ENCODE data around the gene MED9. TPM values are rescaled to one million over a fixed set of nuclear protein-coding genes. Genes with fewer than 3 reads are reported as not detected.

The MED9 gene
- total RNA-seq, 2 donors from 2014 or later, result 18.4 to 20.5 TPM

- Mint-ChIP-seq H3K27me3 (ENCODE audit: insufficient read depth) (peaks cover 23% of the 10 kb centered on the region), H3K36me3 (ENCODE audit: low read depth) (no peaks in the 10 kb centered on the region), H3K4me1 (peaks cover 5% of the 10 kb centered on the region), H3K4me3 (no peak overlapping the region), H3K27ac (no peak overlapping the region), H3K9me3 (no peaks in the 10 kb centered on the region)
- H3K4me1 ChIP-seq (ENCODE audit: control insufficient read depth, insufficient read depth, low read length), result no peaks in the 10 kb centered on the region
- no peaks in the 10 kb centered on the region for H3K9me3 ChIP-seq (ENCODE audit: control insufficient read depth, low read length)
- H3K4me3 ChIP-seq (ENCODE audit: low read length), result no peak overlapping the region
- no peak overlapping the region for H3K9ac ChIP-seq (ENCODE audit: extremely low read depth, low read length, poor library complexity, severe bottlenecking)
- H3K27ac ChIP-seq (ENCODE audit: low read depth, low read length), result no peak overlapping the region
- DNase-seq, result no peak
- peaks cover 16% of the 10 kb centered on the region for H3K27me3 ChIP-seq (ENCODE audit: control insufficient read depth, insufficient read depth, low read length, poor library complexity, severe bottlenecking)
- no peak for TF ChIP-seq CTCF (conservative IDR thresholded peaks at IDR 0.05)
- no peaks in the 10 kb centered on the region for H3K36me3 ChIP-seq (ENCODE audit: control insufficient read depth, insufficient read depth, low read length)
- WGBS, 2 experiments (ENCODE audit: insufficient coverage in 1 of 2, insufficient read length in 1 of 2), result 85 to 87% methylated on average over 10 to 17 of the region's 17 CpGs
These were observed 22.8 kb downstream of the MED9 start for GRCh38 chr17:17499402-17500145.

- DNase-seq, result peak; percentile 92
- H3K36me3 Mint-ChIP-seq (ENCODE audit: low read depth), result no peaks in the 10 kb centered on the region
- 66 to 69% methylated on average over 13 to 14 of the region's 14 CpGs for WGBS, 2 experiments (ENCODE audit: insufficient coverage in 1 of 2, insufficient read length in 1 of 2)
These were observed 24.3 kb downstream of the MED9 start for GRCh38 chr17:17500999-17501605.

More at GRCh38 chr17:17500999-17501605, 24.3 kb downstream of the MED9 start:
- Histone ChIP-seq H3K9ac (ENCODE audit: extremely low read depth, low read length, poor library complexity, severe bottlenecking) (no peak overlapping the region), H3K27ac (ENCODE audit: low read depth, low read length) (no peak overlapping the region), H3K4me3 (ENCODE audit: low read length) (no peak overlapping the region), H3K36me3 (ENCODE audit: control insufficient read depth, insufficient read depth, low read length) (no peaks in the 10 kb centered on the region), H3K27me3 (ENCODE audit: control insufficient read depth, insufficient read depth, low read length, poor library complexity, severe bottlenecking) (peaks cover under 1% of the 10 kb centered on the region), H3K9me3 (ENCODE audit: control insufficient read depth, low read length) (no peaks in the 10 kb centered on the region), H3K4me1 (ENCODE audit: control insufficient read depth, insufficient read depth, low read length) (no peaks in the 10 kb centered on the region)
- no peak overlapping the region for H3K4me3 Mint-ChIP-seq
- TF ChIP-seq CTCF (conservative IDR thresholded peaks at IDR 0.05), result peak; percentile 76
- no peak overlapping the region for H3K27ac Mint-ChIP-seq
- peaks cover 8% of the 10 kb centered on the region for H3K27me3 Mint-ChIP-seq (ENCODE audit: insufficient read depth)
- no peaks in the 10 kb centered on the region for H3K9me3 Mint-ChIP-seq
- no peaks in the 10 kb centered on the region for H3K4me1 Mint-ChIP-seq
